Measurements from ENCODE around the gene SCFD2.
"Not testable (repeated sequence)": the region's sequence is repeated elsewhere in the genome, so short reads cannot be mapped to it uniquely, and the experiment has no call there.

SCFD2 gene

DNA sequence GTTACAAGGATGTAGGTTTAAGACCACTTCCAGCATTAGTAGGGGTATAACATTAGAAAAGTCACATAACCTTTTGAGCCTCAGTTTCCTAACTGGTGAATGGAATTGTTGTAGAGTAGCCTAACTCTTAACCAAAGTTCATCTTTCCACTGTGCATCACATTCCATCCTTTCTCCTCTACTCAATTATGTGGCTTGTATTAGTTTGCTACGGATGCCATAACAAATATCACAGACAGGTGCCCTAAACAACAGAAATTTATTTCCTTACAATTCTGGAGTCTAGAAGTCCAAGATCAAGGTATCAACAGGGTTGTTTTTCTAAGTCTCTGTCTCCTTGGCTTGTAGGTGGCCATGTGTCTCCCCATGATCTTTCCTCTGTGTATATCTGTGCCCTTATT, 271.8 kb downstream of the SCFD2 start:
- no peak for FAIRE-seq

DNA sequence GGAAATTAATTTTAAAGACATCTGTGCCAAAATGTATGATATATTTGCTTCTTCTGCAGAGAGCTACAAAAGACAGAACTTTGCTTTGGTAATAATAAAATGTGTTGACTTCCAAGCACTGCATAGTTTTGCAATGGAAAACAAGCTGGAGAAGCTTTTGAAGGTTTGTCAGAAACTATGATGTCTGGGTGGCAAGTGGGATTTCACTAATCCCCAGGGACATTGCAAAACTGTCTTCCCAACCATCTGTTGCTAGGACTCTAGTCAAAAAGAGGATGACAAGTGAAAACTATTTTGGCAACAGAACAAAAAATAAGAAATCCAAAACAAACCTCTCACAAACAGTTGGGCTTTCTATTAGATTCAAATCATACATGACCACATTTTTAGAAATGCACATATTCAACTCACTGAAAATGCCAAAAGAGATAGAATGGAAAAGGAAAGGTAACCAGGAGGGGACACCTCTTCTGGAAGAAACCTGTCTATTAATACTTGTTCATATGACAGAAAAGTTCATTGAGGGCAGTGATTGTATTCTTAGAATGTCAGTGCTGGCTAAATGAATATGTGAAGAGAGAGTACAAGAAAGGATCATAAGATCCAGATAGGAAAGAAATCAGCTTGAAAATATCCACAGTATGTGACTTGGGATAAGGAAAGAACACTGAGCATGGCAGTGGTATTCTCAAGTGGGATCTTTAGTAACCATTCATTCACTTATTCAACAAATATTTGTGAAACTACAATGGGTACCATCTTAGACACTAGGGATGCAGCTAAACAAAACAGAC, 275.7 kb downstream of the SCFD2 start:
- no peak for FAIRE-seq

DNA sequence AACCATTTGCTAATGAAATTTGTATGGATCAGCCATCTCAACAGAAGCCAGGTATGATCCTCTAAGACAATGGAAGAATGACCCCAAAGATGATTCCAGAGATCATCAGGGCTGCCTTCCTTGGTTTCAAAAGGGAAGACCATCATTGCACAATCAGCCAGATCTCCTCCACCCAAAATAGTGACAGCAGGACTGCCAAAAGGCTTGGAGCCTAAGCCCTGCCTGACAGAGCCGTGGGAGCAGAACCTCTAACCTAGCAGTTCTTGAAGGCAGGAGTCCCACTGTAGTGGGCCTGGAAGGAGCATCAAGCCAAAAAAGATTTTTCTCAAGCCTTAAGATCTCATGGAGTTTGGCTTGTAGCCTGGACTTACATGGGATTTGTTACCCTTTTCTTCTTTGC, 277.7 kb downstream of the SCFD2 start:
- FAIRE-seq = no peak

DNA sequence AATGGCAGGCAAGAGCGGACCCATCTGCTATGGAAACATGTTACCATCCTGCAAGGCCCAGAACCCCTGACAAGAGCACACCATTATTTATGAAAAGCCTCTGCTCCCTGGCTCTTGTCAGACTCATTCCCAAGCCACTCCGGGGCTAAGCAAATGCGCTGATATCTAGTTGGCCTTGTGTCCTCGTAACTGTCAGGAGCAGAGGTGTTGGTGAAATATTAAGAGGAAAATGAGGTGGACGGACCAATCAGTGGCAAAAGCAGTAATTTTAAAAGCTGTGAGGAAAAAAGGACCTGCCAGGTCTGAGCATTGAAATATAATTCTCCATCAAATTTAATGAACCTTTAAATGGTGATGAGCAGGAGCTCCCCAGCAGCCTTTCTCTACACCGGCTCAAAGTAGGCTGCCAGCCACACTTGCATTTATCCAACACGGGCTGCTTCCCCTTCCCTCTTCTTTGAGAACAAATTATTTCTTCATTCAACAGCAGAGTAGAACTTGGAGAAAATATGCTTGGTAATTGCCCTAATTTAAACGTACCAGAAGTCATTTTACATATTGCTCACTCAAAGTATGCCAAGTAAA, 289.4 kb downstream of the SCFD2 start:
- FAIRE-seq = no peak

DNA sequence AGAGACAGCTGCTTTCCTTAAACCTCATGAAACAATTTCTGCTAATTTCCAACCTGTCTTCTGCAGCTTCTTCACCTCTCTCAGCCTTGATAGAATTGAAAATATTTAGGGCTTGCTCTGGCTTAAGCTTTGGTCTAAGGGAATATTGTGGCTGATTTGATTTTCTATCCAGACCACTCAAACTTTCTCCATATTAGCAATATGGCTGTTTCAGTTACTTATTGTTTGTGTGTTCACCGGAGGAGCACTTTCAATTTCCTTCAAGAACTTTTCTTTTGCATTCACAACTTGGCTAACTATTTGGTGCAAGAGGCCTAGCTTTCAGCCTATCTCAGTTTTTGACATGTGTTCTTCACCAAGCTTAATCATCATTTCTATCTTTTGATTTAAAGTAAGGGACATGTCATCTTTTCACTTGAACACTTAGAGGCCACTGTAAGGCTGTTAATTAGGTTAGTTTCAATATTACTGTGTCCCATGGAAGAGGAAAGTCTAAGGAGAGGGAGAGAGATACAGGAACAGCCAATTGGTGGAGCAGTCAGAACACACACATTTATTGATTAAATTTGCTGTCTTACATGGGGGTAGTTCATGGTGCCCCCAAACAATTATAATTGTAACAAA, 290.6 kb downstream of the SCFD2 start:
- FAIRE-seq = no peak

DNA sequence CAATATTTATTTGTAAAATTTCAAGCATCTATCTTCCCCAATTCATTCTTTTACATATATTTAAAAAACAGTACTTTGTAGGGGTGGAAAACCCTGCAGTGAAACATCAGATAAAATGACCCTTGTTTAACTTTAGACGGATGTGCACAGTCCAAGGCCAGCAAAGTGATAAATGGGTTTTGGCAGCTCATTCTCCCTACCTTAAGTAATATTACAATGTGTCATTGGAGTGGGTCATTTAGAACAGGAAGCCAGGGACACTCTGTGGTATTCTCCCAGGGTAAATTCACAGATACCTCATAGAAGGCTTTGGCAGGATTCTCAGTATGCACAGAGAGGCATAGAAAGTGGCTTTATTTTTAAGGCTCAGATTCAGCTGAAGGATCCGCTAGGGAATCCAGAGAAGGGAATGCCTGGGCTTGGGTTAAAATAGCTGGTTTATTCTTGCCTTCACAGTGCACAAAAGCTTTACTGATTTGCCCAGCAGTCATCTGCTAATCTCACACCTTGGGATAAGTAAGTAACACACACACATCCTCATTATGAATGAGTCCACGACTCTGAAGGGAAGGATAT, 297.0 kb downstream of the SCFD2 start:
- no peak for FAIRE-seq

DNA sequence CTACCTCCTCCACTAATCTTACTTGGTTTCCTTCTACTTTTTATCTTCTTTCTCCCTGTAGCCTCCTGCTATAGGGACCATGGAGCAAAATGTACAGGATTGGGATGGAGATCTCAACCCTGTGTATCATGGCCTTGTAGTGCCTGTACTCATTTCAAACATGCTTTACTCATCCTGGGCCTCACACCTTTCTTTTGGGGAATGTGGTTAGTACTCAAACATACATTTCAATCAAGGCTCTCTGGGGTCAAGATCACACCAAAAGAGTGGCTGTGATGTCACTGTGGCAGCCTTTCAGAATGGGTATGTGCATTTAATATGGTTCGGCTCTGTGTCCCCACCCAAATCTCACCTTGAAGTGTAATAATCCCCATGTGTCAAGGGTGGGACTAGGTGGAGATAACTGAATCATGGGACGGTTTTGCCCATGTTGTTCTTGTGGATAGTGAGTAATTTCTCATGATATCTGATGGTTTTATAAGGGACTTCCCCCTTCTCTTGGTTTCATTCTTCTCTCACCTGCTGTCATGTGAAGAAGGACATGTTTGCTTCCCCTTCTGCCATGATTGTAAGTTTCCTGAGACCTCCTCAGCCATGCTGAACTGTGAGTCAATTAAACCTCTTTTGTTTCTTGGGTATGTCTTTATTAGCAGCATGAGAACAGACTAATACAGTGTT, 298.6 kb downstream of the SCFD2 start:
- no peak for FAIRE-seq

DNA sequence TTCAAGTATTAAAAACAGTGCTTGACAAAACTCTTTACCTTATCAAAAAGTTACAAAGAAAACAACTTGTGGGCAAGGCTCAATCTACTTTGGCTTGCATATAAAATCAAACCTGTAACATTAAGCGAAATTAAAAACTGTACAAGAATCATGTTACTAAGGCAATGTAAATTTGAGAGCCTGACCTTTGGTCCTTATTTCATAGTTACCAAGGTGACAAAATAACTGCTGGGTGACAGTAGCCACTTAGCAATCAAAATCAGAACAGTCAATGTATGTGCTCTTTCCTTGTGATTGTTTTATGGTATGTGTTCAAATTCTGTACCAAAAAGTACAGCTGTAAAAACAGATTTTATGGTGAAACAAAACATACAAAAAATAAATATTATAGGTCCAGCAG, 299.7 kb downstream of the SCFD2 start:
- FAIRE-seq = no peak

DNA sequence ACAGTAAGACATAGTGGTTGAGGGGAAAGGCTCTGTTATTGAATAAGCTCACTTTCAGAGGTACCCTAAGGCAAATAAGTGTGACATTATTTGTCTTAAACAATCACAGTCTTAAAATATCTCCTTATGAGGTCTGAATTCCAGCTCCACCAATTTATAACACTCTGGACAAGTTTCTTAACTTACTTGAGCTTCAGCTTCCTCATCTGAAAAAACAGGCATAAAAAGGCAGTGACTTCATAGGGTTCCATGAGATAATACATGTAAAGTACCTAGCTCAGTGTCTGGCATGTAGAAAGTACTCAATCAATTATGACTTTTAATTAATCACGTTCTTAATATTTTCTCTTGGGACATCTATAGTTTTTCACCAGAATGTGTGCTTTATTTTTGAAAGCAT, 301.3 kb downstream of the SCFD2 start:
- peak; percentile 5 for FAIRE-seq

DNA sequence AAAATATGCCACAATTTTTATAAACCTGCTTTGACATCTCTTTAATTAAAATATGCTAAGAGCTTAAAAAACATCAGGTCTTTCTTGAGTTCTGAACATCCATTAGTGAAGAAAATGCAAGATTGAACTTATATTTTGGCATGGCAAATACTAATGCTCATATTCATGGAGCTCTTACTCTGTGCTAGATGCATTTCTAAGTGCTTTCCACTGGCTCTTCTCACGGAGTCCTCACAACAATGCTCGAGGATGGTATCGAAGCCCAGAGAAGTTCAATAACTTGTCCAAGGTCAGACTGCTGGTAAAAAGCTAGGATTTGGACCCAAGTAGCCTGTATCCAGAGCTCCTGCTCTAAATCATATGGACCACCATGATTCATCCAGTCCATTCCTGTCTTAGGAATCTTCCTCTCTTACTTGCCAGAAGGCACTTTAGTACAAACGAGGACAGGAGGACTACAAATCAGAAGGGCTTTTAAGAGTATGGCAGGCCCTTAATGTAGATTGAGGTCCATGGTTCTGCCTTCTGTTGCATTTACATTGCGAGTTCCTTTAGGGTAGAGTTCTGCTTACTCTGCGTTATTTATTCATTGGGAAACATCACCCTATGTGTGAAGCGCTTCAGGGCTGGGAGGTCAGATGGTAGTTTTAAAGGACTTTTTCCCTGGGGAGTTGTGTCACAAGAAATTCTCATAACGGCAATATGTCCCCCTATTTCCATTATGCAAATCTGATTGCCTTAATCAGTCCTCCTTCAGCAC, 304.6 kb downstream of the SCFD2 start:
- no peak for FAIRE-seq

DNA sequence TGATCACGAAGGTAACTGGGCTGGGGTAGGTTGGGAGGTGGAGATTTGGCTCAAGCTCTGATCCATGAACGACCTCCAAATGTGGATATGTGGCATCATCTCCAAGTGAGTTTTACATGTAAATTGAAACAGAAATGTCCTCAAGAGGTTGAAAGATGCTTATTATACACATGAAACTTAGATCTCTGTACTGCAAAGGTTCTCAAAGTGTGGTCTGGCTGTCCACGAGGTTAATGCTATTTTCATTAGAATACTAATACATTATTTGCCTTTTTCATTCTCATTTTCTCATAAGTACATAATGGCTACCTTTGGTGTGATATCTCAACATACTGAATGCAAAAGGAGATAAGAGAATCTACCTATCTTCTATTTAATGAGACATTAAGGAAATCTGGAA, 305.6 kb downstream of the SCFD2 start:
- FAIRE-seq = no peak

DNA sequence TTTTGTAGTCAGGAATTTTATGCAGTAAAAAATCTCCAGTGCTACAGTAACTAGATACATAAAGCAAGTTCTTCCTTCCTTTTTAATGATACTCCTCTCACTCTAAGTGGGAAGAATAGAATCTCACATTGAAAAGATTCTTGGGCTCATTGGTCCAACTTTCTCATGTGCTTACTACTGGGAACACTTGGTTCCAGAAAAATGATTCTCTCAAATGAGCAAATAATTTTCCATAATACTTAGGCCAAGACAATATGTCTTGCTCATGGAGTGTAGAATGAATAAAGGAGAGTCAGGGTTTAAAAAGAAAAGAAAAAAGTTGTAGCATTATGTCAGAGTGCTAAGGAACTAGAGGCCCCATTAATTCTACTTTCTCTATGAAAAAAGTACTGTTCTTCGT, 306.0 kb downstream of the SCFD2 start:
- no peak for FAIRE-seq

DNA sequence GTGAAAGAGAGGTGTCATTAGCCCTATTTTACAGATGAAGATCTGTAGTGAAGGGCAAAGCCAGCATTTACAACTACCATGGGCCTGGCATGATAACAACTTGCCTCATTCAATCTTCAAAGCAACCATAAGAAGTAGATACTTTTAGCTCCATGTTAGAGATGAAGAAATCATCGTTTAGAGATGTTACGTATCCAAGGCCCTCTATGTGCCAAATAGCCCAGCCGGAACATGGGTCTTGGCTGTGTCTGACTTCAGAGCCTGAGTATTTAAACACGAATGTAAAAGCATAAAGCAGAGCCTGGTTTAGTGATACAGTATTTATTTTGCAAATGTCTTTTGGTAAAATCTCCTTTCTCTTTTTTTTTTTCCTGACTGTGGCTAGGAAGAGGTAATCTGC, 306.6 kb downstream of the SCFD2 start:
- no peak for FAIRE-seq

DNA sequence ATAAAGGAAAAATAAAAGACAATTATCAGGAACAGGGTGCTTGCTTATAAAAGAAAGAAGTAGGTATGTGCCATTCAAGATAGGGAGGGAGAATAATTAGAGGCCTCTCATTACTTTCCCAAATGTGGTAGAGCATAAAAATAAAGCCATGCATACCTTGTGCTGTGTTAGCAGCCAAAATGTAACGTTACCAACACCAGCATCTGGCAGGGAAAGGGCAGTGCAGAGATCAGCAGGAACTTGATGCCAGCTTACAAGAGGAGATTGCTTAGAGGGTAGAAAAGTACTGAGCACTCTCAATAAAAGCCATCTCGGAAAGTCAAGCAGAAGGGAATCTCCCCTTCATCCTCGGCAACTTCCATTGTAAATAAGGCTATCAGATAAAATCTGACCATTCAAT, 308.2 kb downstream of the SCFD2 start:
- no peak for FAIRE-seq

DNA sequence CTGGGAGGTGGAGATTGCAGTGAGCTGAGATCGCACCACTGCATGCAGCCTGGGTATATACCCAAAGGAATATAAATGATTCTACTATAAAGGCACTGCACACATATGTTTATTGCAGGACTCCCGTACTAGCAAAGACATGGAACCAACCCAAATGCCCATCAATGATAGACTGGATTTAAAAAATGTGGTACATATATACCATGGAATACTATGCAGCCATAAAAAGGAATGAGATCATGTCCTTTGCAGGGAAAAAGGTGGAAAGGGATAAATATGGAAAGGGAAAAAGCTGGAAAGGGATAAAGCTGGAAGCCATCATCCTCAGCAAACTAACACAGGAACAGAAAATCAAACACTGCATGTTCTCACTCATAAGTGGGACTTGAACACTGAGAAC, 308.8 kb downstream of the SCFD2 start:
- FAIRE-seq = not testable (repeated sequence)

DNA sequence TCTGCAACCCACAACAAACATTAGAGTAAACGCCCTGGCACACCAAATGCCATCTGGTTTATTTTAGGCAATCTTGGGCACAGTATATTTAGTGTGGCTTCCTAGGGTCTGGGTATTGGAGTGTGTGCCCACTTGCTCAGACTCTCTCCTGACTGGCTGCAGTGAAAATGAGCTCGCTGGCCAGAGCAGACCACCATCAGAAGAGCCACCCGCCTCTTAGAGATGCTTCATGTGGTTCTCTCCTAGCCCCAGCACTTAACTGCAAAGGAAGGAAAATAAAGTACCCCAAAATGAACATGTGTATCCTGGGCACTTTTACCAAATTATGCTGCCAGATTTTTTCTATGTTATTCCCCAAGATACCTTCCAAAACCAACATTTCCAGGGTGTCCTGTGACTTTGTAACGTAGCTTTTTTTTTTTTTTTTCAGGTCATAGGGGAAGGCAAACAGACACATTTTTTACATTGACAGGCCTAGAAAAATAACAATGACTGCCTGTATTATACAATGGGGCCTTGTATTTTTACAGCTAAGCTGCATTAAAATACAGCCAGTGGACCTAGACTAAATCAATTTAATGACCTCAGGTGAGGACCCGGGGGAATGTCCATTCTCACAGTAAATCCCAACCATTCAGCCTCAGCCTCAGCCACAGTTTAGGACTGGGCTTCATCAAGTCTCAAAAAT, 310.0 kb downstream of the SCFD2 start:
- no peak for FAIRE-seq

DNA sequence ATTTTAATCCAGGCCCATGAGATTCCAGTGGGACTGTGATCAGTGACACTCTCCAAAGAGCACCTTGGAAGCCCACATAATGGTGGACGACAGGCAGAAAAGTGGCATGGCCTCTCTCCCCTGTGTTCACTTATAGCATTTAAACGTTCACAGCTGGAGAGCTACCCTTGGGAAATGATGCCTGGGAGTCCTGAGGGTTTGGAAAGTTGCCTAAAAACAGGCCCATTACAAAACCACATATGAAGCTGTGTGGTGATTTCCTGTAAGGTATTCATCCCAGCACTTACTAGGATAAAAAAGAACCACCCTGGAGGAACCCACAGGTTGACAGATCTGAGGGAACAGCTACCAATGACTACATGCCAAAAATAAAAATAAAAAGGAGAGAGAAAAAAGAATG, 310.6 kb downstream of the SCFD2 start:
- no peak for FAIRE-seq

DNA sequence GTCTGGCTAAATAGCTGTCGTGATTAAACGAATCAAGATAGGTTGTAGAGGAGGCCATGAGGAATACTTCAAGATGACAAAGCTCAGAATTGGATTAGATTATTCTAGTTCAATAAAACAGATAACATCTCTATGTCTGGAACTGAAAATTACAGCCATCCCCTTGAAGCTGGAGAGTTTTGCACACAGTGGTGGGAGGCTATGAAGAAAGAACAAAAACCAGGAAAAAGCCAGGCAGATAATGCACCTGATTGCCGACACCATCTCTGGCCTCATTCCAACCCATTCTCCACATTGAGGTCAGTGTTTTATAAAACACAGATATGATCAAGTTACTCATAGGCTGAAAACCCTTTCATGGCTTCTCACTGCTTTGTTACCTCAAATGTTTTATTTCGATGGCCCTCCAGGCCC, 315.5 kb downstream of the SCFD2 start:
- no peak for FAIRE-seq

DNA sequence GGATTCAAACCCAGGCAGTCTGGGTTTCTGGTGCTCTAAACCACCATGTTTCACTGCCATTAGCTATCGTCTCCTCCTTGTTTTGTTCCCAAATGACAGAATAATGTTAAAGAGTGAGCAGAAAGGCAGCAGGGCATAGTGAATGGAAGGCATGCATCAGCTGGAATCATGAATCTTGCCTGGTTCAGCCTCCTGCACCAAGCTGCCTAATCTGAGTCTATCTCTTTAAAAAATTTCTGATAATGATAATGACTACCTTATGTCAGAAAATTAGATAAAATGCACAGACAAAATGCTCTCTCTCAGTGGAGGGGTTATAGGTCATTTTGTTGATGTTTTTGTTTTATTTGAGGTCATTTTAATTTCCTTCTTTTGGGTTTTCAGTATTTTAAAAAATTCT, 316.3 kb downstream of the SCFD2 start:
- no peak for FAIRE-seq

DNA sequence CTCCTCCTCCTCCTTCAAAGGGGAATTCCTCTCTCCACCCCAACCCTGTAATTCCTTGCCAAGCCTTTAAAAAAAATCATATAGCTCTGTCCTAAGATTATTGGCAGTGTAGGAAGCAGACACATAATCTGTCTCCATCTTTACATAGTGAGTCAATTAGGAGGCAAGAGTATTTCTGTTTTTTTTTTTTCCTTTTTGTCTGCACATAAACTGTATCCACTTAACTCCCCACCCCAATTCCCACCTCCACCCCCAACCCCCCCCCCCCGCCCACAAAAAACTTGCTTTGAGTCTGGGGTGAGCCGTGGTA, 321.3 kb downstream of the SCFD2 start:
- no peak for FAIRE-seq

DNA sequence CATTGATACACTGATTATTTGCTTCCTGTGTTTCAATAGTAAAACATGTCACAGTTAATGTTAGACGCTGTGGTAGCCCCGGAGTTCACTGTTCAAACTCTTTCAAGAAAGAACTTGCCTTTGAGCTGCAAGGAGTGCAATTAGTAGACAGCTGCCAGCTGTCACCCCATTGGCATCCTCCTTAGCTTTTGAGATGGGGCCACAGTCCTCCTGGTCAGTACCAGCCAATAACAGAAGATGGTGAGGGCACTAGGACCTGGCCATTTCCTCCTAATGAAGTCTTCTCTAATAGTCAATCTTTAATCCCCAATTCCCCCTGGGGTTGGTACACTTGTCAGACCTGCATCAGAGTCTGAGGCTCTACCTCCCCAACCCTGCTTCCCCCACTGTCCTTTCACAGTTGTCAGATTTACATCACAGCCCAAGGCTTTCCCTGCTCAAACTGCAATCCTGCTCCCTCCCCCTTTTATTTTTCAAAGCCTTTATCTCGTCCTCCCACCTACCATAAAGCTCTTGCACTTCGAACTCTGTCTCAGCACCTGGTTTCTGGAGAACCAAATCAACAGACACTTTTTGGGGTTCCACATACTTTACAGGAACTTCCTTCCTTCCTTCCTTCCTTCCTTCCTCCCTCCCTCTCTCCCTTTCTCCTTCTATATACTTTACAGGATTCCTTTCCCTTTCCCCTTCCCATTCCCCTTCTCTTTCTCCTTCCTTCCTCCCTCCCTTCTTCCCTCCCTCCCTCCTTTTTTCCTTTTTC, 321.8 kb downstream of the SCFD2 start:
- FAIRE-seq = no peak

DNA sequence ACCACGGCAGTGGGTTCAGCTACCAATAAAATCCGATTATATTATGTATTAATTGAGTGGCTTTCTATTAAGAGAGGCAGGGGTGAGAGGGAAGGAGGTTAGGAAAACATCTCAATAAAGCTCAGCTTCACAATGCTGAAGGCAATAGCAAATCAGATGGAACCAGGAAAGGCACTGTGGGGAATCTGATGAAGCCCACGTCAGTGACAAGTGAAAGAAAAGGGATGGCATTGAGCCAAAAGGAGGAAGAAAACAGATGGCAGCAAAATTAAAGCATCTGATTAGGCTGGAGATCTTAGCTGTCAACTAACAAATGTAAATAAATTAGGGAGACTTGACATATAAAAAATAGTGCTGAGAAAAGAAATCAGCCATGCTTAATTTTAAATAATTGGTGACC, 322.8 kb downstream of the SCFD2 start:
- FAIRE-seq = no peak

Data from islet of Langerhans (tissue), 1 donor.